Measurements from ENCODE around the gene TENM4.

DNA sequence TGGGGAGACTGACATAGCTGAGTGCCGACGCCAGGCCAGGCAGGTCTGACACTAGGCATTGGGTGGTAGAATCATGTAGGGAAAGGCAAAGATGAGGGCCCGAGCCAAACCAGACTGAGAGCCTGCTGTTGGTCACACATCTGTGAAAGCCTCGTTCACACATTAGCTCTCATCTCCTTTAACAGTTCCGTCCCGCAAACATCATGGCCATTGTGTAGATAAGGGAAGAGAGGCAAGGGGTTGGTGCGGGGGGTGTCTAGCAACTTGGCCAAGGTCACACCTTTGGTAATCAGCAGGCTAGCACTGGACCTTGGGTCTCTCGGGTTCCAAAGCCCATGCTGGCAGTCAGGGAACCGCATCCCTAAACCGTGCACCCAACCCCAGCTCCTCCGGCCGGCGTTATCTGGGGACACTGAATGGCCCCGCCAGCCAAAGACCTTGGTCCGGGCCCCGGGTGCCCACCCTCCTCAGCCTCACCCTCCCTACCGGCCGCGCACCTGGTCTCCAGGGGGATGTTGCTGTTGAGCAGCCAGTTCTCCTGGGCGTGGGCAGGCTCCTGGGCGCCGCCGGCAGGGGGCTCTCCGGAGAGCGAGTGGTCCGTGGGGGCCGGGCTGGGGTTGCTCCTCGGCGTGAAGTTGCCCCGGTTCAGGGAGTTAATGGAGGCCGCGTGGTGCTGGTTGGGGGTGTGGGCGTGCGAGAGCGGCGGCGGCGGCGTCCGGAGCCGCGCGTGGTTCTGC lies 537.9 kb downstream of the TENM4 start:
- TF ChIP-seq POLR2AphosphoS5 (IDR thresholded peaks at IDR 0.05): no peak
- TF ChIP-seq, protein P1, sequence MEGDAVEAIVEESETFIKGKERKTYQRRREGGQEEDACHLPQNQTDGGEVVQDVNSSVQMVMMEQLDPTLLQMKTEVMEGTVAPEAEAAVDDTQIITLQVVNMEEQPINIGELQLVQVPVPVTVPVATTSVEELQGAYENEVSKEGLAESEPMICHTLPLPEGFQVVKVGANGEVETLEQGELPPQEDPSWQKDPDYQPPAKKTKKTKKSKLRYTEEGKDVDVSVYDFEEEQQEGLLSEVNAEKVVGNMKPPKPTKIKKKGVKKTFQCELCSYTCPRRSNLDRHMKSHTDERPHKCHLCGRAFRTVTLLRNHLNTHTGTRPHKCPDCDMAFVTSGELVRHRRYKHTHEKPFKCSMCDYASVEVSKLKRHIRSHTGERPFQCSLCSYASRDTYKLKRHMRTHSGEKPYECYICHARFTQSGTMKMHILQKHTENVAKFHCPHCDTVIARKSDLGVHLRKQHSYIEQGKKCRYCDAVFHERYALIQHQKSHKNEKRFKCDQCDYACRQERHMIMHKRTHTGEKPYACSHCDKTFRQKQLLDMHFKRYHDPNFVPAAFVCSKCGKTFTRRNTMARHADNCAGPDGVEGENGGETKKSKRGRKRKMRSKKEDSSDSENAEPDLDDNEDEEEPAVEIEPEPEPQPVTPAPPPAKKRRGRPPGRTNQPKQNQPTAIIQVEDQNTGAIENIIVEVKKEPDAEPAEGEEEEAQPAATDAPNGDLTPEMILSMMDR (IDR thresholded peaks at IDR 0.05): no peak
